HG02759 (cell line): ENCODE measurements around the gene APP.

Experiments
- ATAC-seq: cut with Tn5 transposase; IDR thresholded peaks from one replicate; pipeline ENCODE4 v1.9.1; 2021; ENCODE audit warnings: mild to moderate bottlenecking, moderate library complexity; ENCODE audit not compliant: unreplicated experiment

APP gene

GRCh38 chr21:26130249-26130881, 40.2 kb downstream of the APP start:
- no peak for ATAC-seq

GRCh38 chr21:26127918-26128317, 42.7 kb downstream of the APP start:
- no peak for ATAC-seq

GRCh38 chr21:26127073-26127814, 43.3 kb downstream of the APP start:
- no peak for ATAC-seq

- ATAC-seq: no peak
Measured at GRCh38 chr21:26126168-26126553, 44.4 kb downstream of the APP start.

- ATAC-seq: no peak
Measured at GRCh38 chr21:26125433-26126167, 45.0 kb downstream of the APP start.

GRCh38 chr21:26124896-26125295, 45.7 kb downstream of the APP start:
- no peak for ATAC-seq

GRCh38 chr21:26124421-26124833, 46.1 kb downstream of the APP start:
- no peak for ATAC-seq

GRCh38 chr21:26123012-26123411, 47.6 kb downstream of the APP start:
- no peak for ATAC-seq

GRCh38 chr21:26120828-26121227, 49.7 kb downstream of the APP start:
- no peak for ATAC-seq

- ATAC-seq: no peak
Measured at GRCh38 chr21:26119906-26120305, 50.7 kb downstream of the APP start.

GRCh38 chr21:26118938-26119540, 51.5 kb downstream of the APP start:
- no peak for ATAC-seq

- ATAC-seq: no peak
Measured at GRCh38 chr21:26117972-26118367, 52.6 kb downstream of the APP start.

GRCh38 chr21:26117324-26117971, 53.1 kb downstream of the APP start:
- no peak for ATAC-seq

- ATAC-seq: no peak
Measured at GRCh38 chr21:26116456-26117011, 54.0 kb downstream of the APP start.

GRCh38 chr21:26115899-26116298, 54.7 kb downstream of the APP start:
- ATAC-seq: no peak

GRCh38 chr21:26115305-26115704, 55.3 kb downstream of the APP start:
- ATAC-seq: no peak

- ATAC-seq: no peak
Measured at GRCh38 chr21:26112975-26113374, 57.6 kb downstream of the APP start.

- ATAC-seq: no peak
Measured at GRCh38 chr21:26112127-26112742, 58.3 kb downstream of the APP start.

- ATAC-seq: no peak
Measured at GRCh38 chr21:26110715-26111114, 59.9 kb downstream of the APP start.

- ATAC-seq: no peak
Measured at GRCh38 chr21:26107429-26107828, 63.1 kb downstream of the APP start.
